ENCODE results near the gene WBP1. TPM values are rescaled to one million over a fixed set of nuclear protein-coding genes. Genes with fewer than 3 reads are reported as not detected.

The WBP1 gene
- total RNA-seq, 2 donors from 2014 or later, result 27.4 to 47.1 TPM

GRCh38 chr2:74436848-74437695 is 21.2 kb upstream of the WBP1 start:
- H3K27me3 ChIP-seq (replicated peaks; ENCODE audit: insufficient read depth), result no peaks in the 10 kb centered on the region
- H3K9me3 ChIP-seq, result no peaks in the 10 kb centered on the region
- H3K36me3 ChIP-seq, result no peaks in the 10 kb centered on the region
- no peak for TF ChIP-seq CTCF (IDR thresholded peaks at IDR 0.05)
- H3K27ac ChIP-seq, result no peak overlapping the region
- H3K4me3 ChIP-seq, result no peak overlapping the region
- ATAC-seq (ENCODE audit: insufficient number of reproducible peaks, low FRiP score, low read depth) (no peak), DNase-seq (ENCODE audit: low spot score) (no peak)
- H3K4me1 ChIP-seq (ENCODE audit: control insufficient read depth in 1 of 2, low read depth in 2 of 2), result peaks cover 3 to 41% of the 10 kb centered on the region in 2 donors

- H3K27ac ChIP-seq, result no peak overlapping the region
- no peak overlapping the region for H3K4me3 ChIP-seq
- no peaks in the 10 kb centered on the region for H3K9me3 ChIP-seq
Measured at GRCh38 chr2:74438248-74438647, 20.0 kb upstream of the WBP1 start.

GRCh38 chr2:74439373-74439772 is 18.9 kb upstream of the WBP1 start:
- ATAC-seq (ENCODE audit: insufficient number of reproducible peaks, low FRiP score, low read depth) (no peak), DNase-seq (ENCODE audit: low spot score) (no peak)
- TF ChIP-seq CTCF (IDR thresholded peaks at IDR 0.05), result no peak
- Histone ChIP-seq H3K9me3 (no peaks in the 10 kb centered on the region), H3K36me3 (no peaks in the 10 kb centered on the region), H3K4me3 (peak overlapping the region; percentile 72), H3K27me3 (replicated peaks; ENCODE audit: insufficient read depth) (no peaks in the 10 kb centered on the region), H3K27ac (peak overlapping the region; percentile 40 to 54), H3K4me1 (ENCODE audit: control insufficient read depth in 1 of 2, low read depth in 2 of 2) (peaks cover 3 to 49% of the 10 kb centered on the region in 2 donors)

More at GRCh38 chr2:74438248-74438647, 20.0 kb upstream of the WBP1 start:
- Histone ChIP-seq H3K27me3 (replicated peaks; ENCODE audit: insufficient read depth) (no peaks in the 10 kb centered on the region), H3K36me3 (no peaks in the 10 kb centered on the region), H3K4me1 (ENCODE audit: control insufficient read depth in 1 of 2, low read depth in 2 of 2) (peaks cover 3 to 43% of the 10 kb centered on the region in 2 donors)
- no peak for ATAC-seq (ENCODE audit: insufficient number of reproducible peaks, low FRiP score, low read depth)
- no peak for DNase-seq (ENCODE audit: low spot score)
- TF ChIP-seq CTCF (IDR thresholded peaks at IDR 0.05), result no peak

- H3K9me3 ChIP-seq, result no peaks in the 10 kb centered on the region
- TF ChIP-seq CTCF (IDR thresholded peaks at IDR 0.05), result no peak
- no peak for DNase-seq (ENCODE audit: low spot score)
- peak overlapping the region; percentile 40 to 54 for H3K27ac ChIP-seq
- no peaks in the 10 kb centered on the region for H3K36me3 ChIP-seq
- peak overlapping the region; percentile 72 for H3K4me3 ChIP-seq
- peak; percentile 31 for ATAC-seq (ENCODE audit: insufficient number of reproducible peaks, low FRiP score, low read depth)
- H3K4me1 ChIP-seq (ENCODE audit: control insufficient read depth in 1 of 2, low read depth in 2 of 2), result peaks cover 3 to 49% of the 10 kb centered on the region in 2 donors
- no peaks in the 10 kb centered on the region for H3K27me3 ChIP-seq (replicated peaks; ENCODE audit: insufficient read depth)
Measured at GRCh38 chr2:74439803-74440377, 18.3 kb upstream of the WBP1 start.

- peak; percentile 44 for TF ChIP-seq CTCF (IDR thresholded peaks at IDR 0.05)
- ATAC-seq (ENCODE audit: insufficient number of reproducible peaks, low FRiP score, low read depth) (peak; percentile 70), DNase-seq (ENCODE audit: low spot score) (peak; percentile 40)
- H3K9me3 ChIP-seq, result no peaks in the 10 kb centered on the region
- no peaks in the 10 kb centered on the region for H3K36me3 ChIP-seq
- H3K4me3 ChIP-seq, result peak overlapping the region; percentile 72
- H3K27ac ChIP-seq, result peak overlapping the region; percentile 54 to 79
- H3K4me1 ChIP-seq (ENCODE audit: control insufficient read depth in 1 of 2, low read depth in 2 of 2), result peaks cover 3 to 49% of the 10 kb centered on the region in 2 donors
- no peaks in the 10 kb centered on the region for H3K27me3 ChIP-seq (replicated peaks; ENCODE audit: insufficient read depth)
Measured at GRCh38 chr2:74440378-74441169, 17.7 kb upstream of the WBP1 start.
